Esophagus squamous epithelium (tissue), 4 donors: ENCODE results near the gene FAM72C.
"Not testable (repeated sequence)": the region's sequence is repeated elsewhere in the genome, so short reads cannot be mapped to it uniquely, and the experiment has no call there.

Experiments
- POLR2A ChIP-seq, 4 donors: fragments of 450-650 bp; IDR thresholded peaks; one replicate each; pipeline ENCODE4 v1.6.1; 2017; ENCODE audit warnings: antibody characterized with exemption in 4 of 4, mild to moderate bottlenecking in 4 of 4, moderate library complexity in 3 of 4
- TF ChIP-seq, protein P1 (sequence below), 6 experiments: fragments of 450-650 bp in 4 of 6; fragments of 200-600 bp in 2 of 6; sonication (generic) in 2 of 6; IDR thresholded peaks; one replicate each; pipeline ENCODE4 v1.5.1; 2016 to 2019; ENCODE audit warnings: antibody characterized with exemption in 6 of 6, mild to moderate bottlenecking in 4 of 6, moderate library complexity in 4 of 6

GRCh38 chr1:143945253-143945652 lies 26.5 kb downstream of the FAM72C start:
- TF ChIP-seq POLR2A (IDR thresholded peaks at IDR 0.05) = not testable (repeated sequence)
- TF ChIP-seq, protein P1, sequence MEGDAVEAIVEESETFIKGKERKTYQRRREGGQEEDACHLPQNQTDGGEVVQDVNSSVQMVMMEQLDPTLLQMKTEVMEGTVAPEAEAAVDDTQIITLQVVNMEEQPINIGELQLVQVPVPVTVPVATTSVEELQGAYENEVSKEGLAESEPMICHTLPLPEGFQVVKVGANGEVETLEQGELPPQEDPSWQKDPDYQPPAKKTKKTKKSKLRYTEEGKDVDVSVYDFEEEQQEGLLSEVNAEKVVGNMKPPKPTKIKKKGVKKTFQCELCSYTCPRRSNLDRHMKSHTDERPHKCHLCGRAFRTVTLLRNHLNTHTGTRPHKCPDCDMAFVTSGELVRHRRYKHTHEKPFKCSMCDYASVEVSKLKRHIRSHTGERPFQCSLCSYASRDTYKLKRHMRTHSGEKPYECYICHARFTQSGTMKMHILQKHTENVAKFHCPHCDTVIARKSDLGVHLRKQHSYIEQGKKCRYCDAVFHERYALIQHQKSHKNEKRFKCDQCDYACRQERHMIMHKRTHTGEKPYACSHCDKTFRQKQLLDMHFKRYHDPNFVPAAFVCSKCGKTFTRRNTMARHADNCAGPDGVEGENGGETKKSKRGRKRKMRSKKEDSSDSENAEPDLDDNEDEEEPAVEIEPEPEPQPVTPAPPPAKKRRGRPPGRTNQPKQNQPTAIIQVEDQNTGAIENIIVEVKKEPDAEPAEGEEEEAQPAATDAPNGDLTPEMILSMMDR (IDR thresholded peaks at IDR 0.05) = not testable (repeated sequence)
